GM19463 (cell line): ENCODE data around the gene MAP7.

Experiments used
- ATAC-seq: cut with Tn5 transposase; IDR thresholded peaks from one replicate; pipeline ENCODE4 v1.9.1; 2021; ENCODE audit warnings: mild to moderate bottlenecking, moderate library complexity; ENCODE audit not compliant: unreplicated experiment

Gene MAP7

DNA sequence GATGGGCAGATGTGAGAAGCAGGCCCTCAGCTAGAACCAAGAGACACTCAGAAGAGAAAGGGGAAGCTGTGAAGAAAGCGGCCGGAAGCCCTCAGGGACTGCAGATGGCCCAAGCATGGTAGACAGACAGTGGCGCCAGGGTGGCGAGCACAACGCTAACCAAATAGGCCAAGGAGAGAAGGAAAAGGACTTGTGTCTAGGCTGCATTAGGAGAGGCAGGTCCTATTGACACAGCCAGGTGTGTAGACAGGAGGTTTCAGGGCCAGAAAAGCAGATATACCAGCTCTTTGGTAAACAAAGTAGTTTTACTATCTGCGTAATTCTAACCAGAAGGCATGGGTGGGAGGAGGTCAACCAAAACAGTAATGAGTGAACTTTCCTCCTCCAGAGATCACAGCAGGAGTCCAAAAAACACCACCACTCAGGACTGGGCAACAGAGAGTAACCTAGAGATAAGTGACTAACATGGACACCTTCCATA is 15.8 kb upstream of the MAP7 start:
- ATAC-seq, result no peak

DNA sequence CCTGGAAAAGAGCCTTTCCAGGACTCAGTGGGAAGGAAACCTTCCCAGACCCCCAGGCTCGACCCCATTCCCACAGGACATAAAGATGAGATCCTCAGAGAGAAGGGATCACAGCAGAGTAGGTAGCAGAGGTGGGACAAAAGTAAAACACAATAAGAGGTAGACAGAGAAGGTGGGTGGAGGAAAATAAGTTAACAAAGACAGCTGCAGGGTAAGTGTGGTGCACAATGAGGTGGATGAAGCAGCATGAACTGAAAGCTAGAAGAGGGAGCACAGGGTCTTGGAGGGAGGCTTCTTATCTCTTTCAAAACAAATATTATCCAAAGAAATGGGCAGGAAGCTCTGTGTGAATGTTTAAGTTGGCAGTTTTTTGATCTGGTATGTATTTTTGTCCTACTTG is 14.0 kb upstream of the MAP7 start:
- ATAC-seq, result no peak

DNA sequence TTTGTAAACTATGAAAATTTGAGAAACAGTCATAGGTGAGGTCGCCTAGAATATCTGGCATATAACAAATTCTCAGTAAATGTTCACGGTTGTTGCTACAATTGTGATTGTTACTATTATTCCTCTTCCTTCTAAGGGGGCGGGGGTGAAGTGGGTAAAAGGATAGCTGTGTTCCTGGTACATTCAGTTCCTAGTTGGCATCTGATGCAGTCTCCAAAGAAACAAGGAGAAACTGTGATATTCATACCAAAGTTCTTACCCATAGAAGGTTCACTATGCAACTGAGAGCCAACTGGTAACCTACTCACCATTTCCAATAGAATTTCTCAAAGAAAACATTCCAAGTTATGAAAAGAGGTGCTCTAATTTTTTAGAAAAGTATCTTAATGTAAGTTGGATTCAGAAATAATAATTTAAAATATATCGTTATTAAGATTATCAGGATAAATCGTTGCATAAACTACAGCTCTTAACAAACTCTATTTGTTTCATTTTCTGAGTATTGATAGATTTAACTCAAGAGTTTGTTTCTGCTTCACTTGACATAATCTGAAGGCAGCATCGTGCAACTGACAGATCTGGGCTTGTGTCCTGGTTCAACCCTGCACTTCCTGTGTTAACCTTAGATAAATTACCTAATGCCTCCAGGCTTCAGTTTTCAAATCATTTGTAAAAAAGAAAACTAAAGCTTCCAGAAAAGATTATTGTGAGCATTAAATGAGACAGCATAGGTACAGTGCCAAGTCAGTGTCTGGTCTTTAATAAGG is 13.3 kb upstream of the MAP7 start:
- ATAC-seq, result no peak

DNA sequence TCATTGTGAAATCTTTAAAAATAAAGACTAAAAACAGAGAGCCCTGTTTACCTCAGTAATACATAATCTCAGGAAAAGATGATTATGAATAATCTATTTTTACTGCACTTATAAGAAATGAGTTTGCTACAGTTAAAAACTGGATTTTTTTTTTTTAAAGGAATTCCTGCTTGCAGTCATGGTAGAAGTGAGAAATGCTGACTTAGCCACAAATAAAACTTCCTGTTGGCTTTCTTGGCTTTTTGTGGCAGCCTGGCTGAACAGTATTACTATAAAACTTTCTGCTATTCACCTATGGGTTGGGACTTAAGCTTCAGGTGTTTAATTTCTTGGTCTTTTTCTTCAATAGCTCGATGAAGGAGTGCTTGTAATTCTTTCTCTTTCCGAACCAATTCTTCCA is 12.0 kb upstream of the MAP7 start:
- ATAC-seq, result no peak

- ATAC-seq, result no peak
Observed at GRCh38 chr6:136553166-136553787, 3.1 kb upstream of the MAP7 start.

- no peak for ATAC-seq
Observed at GRCh38 chr6:136552054-136552453, 1.8 kb upstream of the MAP7 start.

GRCh38 chr6:136551103-136551502 is 881 bp upstream of the MAP7 start:
- ATAC-seq, result no peak

- peak; percentile 58 for ATAC-seq
Observed at GRCh38 chr6:136550045-136550329, 235 bp downstream of the MAP7 start.

GRCh38 chr6:136549300-136550044 is 750 bp downstream of the MAP7 start:
- peak; percentile 4 for ATAC-seq

DNA sequence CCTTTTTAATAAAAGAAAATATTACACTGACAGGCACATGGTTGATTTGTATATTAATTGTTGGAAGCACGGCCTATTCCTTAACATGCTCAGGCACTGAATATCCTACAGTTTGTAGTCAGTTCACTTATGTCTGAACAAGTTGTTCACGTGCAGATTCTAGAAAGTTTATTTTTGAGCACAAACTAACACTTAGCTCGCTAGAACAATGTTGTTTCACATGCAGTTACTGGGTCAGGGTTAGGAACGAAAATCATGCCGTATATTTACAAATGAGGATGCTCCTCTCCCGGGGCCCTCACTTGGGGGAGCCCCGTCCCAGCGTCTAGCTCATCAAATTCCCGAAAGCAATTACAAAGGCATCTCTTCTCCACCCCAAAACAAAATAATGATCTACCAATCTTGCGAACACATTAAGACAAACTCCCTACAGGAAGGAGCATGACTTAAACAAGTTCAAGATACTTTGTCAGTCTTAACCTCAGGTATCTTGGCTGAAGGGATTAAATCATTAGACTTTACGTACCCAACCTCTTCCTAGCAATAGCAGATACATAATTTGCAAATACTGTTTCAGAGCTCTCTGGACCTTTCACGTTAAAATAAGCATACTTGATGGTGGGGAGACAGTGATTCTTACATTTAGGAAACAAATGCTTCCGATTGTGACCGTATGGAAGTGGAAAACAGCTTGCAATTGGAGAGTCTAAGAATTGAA is 1.5 kb downstream of the MAP7 start:
- no peak for ATAC-seq

GRCh38 chr6:136547871-136548270 is 2.4 kb downstream of the MAP7 start:
- ATAC-seq, result no peak

DNA sequence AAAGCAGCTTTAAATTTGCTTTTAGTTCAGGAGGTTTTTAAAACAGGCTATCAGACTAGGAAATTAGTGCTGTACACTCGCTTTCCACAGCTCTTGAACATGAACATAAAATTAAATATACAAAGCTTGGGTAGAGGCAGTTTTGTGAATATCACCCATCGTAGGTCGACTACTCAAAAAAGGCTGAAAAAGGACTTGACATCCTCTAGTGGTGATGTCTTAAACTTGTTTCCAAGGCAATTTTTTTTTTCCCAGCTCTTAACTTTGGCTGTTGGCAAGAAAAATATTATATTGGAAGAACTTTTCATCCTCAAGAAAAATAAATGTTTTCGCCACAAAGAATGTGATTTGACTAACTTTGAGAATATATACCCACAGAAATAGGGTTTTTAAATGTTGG is 2.9 kb downstream of the MAP7 start:
- ATAC-seq, result no peak

DNA sequence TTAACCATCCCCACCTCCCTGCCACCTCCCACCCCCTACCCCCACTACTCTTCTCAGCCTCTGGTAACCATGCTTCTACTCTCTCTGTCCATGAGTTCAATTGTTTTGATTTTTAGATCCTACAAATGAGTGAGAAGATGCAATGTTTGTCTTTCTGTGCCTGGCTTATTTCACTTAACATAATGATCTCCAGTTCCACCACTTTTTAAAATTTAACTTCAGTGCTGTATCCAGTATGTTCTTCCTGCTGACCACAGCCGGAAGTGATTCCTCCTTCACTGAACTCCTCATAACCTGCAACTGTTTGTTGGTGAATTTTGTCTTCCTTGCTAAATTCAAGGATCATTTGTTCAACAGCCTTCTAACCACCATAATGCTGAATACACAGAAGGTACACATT is 3.9 kb downstream of the MAP7 start:
- no peak for ATAC-seq

DNA sequence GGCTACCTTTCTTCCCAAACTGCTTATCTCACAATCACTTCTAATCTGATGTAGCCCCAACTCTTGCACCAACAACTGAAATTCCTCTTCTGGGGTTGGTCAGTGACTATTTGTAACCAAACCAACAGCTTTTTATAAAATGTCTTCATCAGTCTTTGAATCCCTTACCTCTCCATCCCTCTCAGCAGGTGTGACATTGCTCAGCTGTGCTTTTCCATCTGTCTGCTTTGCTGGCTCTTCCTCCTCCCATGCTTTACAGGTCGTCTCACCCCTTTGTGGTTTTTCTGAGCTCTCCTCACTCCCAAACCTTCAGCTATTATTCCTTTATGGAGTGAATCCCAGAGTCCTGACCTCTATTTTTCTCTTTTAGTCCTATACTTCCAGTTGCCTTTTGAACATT is 5.9 kb downstream of the MAP7 start:
- ATAC-seq, result no peak

GRCh38 chr6:136541395-136541794 is 8.8 kb downstream of the MAP7 start:
- ATAC-seq, result no peak

- ATAC-seq, result no peak
Observed at GRCh38 chr6:136539967-136540652, 10.1 kb downstream of the MAP7 start.

- no peak for ATAC-seq
Observed at GRCh38 chr6:136538836-136539235, 11.4 kb downstream of the MAP7 start.

DNA sequence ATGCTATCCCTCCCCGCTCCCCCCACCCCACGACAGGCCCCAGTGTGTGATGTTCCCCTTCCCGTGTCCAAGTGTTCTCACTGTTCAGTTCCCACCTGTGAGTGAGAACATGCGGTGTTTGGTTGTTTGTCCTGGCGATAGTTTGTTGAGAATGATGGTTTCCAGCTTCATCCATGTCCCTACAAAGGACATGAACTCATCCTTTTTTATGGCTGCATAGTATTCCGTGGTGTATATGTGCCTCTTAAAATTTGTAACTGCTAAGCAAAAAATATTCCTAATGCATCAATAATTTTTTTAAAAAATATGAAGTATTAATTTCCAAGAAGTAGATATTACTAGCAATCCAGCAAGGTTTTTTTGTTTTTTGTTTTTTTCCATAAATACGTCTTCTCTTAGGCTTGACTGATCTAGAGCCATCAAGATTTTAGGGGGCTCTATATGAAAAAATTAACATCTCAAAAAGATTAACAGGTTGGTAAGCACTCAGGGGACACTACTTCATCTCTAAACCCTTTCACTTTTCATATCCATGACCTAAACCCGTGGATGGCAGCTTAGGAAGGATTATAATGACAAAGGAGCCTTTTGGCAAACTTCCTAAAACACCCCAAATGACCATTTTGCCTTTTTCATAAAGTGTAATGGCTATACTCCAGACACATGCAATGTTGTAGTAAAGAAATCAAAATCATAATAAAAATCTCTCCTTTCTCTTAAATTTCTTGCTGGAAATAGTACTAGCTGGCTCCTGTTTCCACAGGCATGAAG is 14.2 kb downstream of the MAP7 start:
- no peak for ATAC-seq

GRCh38 chr6:136535017-136535765 is 15.0 kb downstream of the MAP7 start:
- ATAC-seq, result no peak
